Measurements from ENCODE around the gene NFIB. TPM values are rescaled to one million over a fixed set of nuclear protein-coding genes. Genes with fewer than 3 reads are reported as not detected.

Gene NFIB
- total RNA-seq, 2 donors from 2014 or later: 74.4 to 80.1 TPM

- no peak for TF ChIP-seq CTCF (IDR thresholded peaks at IDR 0.05)
- Histone ChIP-seq H3K9me3 (no peaks in the 10 kb centered on the region), H3K36me3 (no peaks in the 10 kb centered on the region), H3K27ac (no peak overlapping the region), H3K4me1 (peaks cover 0 to 22% of the 10 kb centered on the region in 2 donors), H3K4me3 (no peak overlapping the region), H3K27me3 (no peaks in the 10 kb centered on the region)
- DNase-seq (ENCODE audit: low spot score): no peak
Observed at GRCh38 chr9:14170392-14170931, 143.5 kb downstream of the NFIB start.

- H3K9me3 ChIP-seq: no peaks in the 10 kb centered on the region
- no peak for TF ChIP-seq CTCF (IDR thresholded peaks at IDR 0.05)
- DNase-seq (ENCODE audit: low spot score): no peak
- H3K4me1 ChIP-seq: peaks cover 0 to 39% of the 10 kb centered on the region in 2 donors
- H3K4me3 ChIP-seq: no peak overlapping the region
- no peaks in the 10 kb centered on the region for H3K27me3 ChIP-seq
- no peaks in the 10 kb centered on the region for H3K36me3 ChIP-seq
- H3K27ac ChIP-seq: no peak overlapping the region
Observed at GRCh38 chr9:14168381-14168780, 145.6 kb downstream of the NFIB start.

- Histone ChIP-seq H3K27ac (no peak overlapping the region), H3K36me3 (no peaks in the 10 kb centered on the region), H3K9me3 (no peaks in the 10 kb centered on the region), H3K4me1 (peaks cover 0 to 45% of the 10 kb centered on the region in 2 donors), H3K4me3 (no peak overlapping the region), H3K27me3 (no peaks in the 10 kb centered on the region)
- no peak for DNase-seq (ENCODE audit: low spot score)
- no peak for TF ChIP-seq CTCF (IDR thresholded peaks at IDR 0.05)
Observed at GRCh38 chr9:14165376-14166035, 148.4 kb downstream of the NFIB start.

- no peak overlapping the region for H3K4me3 ChIP-seq
- peaks cover 0 to 48% of the 10 kb centered on the region in 2 donors for H3K4me1 ChIP-seq
- no peaks in the 10 kb centered on the region for H3K9me3 ChIP-seq
- H3K36me3 ChIP-seq: no peaks in the 10 kb centered on the region
- H3K27ac ChIP-seq: no peak overlapping the region
- DNase-seq (ENCODE audit: low spot score): no peak
- no peak for TF ChIP-seq CTCF (IDR thresholded peaks at IDR 0.05)
- no peaks in the 10 kb centered on the region for H3K27me3 ChIP-seq
Observed at GRCh38 chr9:14164908-14165307, 149.0 kb downstream of the NFIB start.

- DNase-seq (ENCODE audit: low spot score): no peak
- Histone ChIP-seq H3K36me3 (no peaks in the 10 kb centered on the region), H3K9me3 (no peaks in the 10 kb centered on the region), H3K27me3 (no peaks in the 10 kb centered on the region), H3K27ac (no peak overlapping the region), H3K4me3 (no peak overlapping the region), H3K4me1 (peaks cover 0 to 50% of the 10 kb centered on the region in 2 donors)
- TF ChIP-seq CTCF (IDR thresholded peaks at IDR 0.05): no peak
Observed at GRCh38 chr9:14159440-14160216, 154.3 kb downstream of the NFIB start.
